Measurements from ENCODE around the gene IMPA2.

Gene IMPA2

DNA sequence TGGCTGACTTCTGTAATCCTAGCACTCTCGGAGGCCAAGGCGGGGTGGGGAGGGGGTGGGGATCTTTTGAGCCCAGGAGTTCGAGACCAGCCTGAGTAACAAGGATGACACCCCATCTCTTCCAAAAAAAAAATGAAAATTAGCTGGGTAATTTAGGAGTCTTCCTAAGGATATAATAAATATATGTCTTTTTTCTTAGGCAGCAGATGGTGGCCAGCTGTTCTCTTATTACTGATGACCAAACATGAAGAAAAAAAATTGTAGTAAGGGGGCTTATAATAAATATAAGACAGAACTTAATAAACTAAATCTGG, 4.2 kb upstream of the IMPA2 start:
- DNase-seq (ENCODE audit: low read depth): no peak
- H3K4me3 ChIP-seq (ENCODE audit: low read depth, low read length): no peak overlapping the region
- TF ChIP-seq, protein P1, sequence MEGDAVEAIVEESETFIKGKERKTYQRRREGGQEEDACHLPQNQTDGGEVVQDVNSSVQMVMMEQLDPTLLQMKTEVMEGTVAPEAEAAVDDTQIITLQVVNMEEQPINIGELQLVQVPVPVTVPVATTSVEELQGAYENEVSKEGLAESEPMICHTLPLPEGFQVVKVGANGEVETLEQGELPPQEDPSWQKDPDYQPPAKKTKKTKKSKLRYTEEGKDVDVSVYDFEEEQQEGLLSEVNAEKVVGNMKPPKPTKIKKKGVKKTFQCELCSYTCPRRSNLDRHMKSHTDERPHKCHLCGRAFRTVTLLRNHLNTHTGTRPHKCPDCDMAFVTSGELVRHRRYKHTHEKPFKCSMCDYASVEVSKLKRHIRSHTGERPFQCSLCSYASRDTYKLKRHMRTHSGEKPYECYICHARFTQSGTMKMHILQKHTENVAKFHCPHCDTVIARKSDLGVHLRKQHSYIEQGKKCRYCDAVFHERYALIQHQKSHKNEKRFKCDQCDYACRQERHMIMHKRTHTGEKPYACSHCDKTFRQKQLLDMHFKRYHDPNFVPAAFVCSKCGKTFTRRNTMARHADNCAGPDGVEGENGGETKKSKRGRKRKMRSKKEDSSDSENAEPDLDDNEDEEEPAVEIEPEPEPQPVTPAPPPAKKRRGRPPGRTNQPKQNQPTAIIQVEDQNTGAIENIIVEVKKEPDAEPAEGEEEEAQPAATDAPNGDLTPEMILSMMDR (IDR thresholded peaks at IDR 0.05; ENCODE audit: control insufficient read depth, extremely low read depth, insufficient read depth): no peak

DNA sequence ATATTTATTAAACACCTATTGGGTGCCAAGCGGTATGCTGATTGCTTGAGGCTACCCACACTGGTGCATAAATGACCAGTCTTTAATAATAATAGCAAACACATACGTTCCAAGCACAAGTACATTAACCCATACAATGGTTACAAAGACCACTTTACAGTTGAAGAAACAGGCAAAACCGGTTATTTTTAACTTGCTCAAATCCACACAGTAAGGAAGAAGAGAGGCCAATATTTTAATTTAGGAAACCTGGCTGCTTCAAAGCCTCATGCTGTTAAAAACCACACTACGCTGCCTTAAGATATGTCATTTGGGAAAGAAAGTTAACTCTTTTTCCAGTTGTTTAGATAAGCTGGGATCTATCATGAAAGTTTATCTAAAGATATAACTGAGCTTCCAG, 2.4 kb upstream of the IMPA2 start:
- no peak overlapping the region for H3K4me3 ChIP-seq (ENCODE audit: low read depth, low read length)
- DNase-seq (ENCODE audit: low read depth): no peak
- TF ChIP-seq, protein P1 (IDR thresholded peaks at IDR 0.05; ENCODE audit: control insufficient read depth, extremely low read depth, insufficient read depth): no peak

DNA sequence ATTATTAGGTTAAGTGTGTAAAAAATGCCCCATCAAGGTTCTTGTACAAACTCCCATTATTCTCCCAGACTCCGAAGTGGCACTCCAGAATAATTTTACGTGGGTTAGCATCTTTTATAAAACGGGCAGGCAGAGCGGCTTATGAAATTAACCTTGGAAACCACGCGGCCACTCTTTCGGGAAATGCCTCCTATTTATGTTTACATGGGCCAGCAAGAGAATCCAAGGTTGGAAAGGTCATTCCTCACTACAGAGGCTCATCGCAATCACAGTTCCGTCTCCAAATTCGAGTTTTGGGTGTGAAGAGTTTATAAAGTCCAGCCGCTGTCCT, 1.2 kb upstream of the IMPA2 start:
- TF ChIP-seq, protein P1 (IDR thresholded peaks at IDR 0.05; ENCODE audit: control insufficient read depth, extremely low read depth, insufficient read depth): no peak
- DNase-seq (ENCODE audit: low read depth): no peak
- H3K4me3 ChIP-seq (ENCODE audit: low read depth, low read length): peak overlapping the region; percentile 51

DNA sequence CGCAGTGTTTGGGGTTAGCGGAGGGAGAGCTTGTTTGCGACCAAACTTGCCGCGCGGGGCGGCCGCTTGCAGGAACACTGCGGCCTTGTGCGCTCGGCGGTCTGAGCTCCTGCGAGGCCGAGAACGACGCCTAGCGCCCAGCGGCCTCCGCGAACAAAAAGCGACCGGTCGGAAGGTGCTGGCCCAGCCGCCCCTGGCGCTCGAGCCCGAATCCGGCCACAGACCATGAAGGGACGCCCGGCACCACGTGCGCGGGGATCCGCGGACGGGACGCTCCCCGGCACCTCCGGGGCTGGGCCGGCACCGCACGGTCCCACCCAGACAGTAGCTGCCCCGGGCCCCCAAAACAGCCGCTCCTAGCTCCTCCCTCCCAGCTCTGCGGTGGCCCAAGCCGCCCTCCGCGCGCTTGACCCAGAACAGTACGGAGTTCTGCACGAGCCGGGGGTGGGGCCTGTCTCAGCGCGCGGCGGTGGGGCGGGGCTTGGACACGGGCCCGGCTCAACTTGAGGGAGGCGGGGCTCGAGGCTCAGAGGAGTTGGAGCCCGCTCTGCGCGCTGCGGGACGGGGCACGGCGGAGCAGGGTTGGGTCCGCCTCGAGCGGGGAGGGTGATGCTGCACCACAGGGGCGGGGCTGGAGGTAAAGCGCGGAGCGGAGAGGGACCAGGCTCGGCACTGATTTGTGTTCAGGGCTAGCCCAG, 664 bp upstream of the IMPA2 start:
- TF ChIP-seq, protein P1 (IDR thresholded peaks at IDR 0.05; ENCODE audit: control insufficient read depth, extremely low read depth, insufficient read depth): no peak
- peak; percentile 97 for DNase-seq (ENCODE audit: low read depth)
- H3K4me3 ChIP-seq (ENCODE audit: low read depth, low read length): peak overlapping the region; percentile 51

DNA sequence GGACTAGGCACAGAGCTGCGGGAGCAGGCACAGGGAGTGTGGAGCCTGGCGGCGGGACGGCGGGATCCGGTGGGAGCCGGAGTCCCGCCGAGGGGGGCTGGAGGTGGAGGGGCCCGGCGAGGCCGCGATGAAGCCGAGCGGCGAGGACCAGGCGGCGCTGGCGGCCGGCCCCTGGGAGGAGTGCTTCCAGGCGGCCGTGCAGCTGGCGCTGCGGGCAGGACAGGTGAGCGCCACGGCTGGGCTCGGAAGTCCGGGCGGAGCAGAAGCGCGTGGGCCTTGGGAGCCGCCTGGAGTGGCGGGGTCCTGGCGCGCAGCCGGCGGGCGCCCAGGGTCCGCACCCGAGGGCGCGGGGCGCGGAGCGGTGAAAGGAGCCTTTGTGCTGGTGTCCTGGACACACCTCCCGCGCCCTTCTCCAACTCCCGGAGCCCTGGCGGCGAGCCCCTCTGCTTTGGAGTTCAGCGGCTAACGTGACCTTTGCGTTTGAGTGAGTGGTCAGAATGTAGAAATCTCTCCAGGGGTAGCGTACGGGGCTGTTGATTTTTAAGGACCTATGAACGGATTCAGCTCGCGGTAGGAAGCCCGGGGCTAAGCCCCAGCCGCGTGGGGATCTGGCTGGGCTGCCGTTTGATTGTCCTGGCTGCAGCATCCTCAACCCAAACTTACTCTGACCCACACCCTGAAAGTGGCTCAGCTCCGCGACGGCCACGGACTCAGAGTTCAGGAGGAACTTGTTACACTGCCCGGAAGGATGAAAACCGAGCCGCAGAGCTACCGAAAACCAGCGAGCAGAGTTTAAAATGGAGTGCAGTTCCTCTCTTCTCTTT, 448 bp downstream of the IMPA2 start:
- TF ChIP-seq, protein P1 (IDR thresholded peaks at IDR 0.05; ENCODE audit: control insufficient read depth, extremely low read depth, insufficient read depth): no peak
- no peak for DNase-seq (ENCODE audit: low read depth)
- peak overlapping the region; percentile 78 for H3K4me3 ChIP-seq (ENCODE audit: low read depth, low read length)

DNA sequence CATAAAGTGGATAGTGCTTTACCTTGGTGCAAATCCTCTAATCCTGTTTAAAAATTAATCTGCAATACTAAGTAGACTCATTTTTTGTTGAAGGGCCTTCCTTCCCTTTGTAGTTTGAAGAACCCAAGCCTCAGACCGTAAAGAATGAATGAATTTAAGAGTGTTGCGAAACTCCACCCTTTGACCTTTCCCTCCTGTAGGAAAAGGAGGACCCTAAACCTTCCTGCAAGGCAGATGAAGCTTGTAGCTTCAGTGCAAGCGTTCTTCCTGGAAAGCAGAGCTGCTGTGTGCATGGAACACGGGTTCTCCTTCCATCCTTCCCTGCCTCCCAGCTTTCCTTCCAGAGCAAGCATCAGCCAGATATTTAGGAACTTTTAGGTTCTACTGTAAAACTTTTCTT, 1.7 kb downstream of the IMPA2 start:
- peak overlapping the region; percentile 78 for H3K4me3 ChIP-seq (ENCODE audit: low read depth, low read length)

More for the DNA sequence above, 1.7 kb downstream of the IMPA2 start:
- TF ChIP-seq, protein P1 (IDR thresholded peaks at IDR 0.05; ENCODE audit: control insufficient read depth, extremely low read depth, insufficient read depth): no peak
- no peak for DNase-seq (ENCODE audit: low read depth)

Data from LNCaP clone FGC (cell line).